CD8-positive, alpha-beta memory T cell (primary cell): ENCODE measurements around the gene AASS. TPM values are rescaled to one million over a fixed set of nuclear protein-coding genes. Genes with fewer than 3 reads are reported as not detected.

Experiments used
- CTCF ChIA-PET: fragments of 350-600 bp; sonication (Branson Sonifier 250); formaldehyde crosslinking; loops from one replicate; lab custom pipeline; 2021; ENCODE audit warnings: antibody characterized with exemption; lab: Charles Lee
- POLR2A ChIA-PET: fragments of 350-600 bp; sonication (Branson Sonifier 250); formaldehyde crosslinking; loops from one replicate; lab custom pipeline; 2021; ENCODE audit warnings: antibody characterized with exemption; lab: Charles Lee
- DNase-seq, 5 donors: peaks; one replicate each; pipeline versions ENCODE4 v3.0.0 to v3.0.0-alpha.2; 2020 to 2022; ENCODE audit warnings: mixed read lengths in 1 of 5
- H3K27ac ChIP-seq: one replicate; pipeline ENCODE4 v1.7.0; 2013; ENCODE audit warnings: low read depth, mild to moderate bottlenecking, low read length, moderate library complexity
- H3K27me3 ChIP-seq: 2 replicates; pipeline ENCODE4 v1.7.0; 2013; ENCODE audit warnings: low read length, mild to moderate bottlenecking; ENCODE audit not compliant: insufficient read depth, poor library complexity, severe bottlenecking
- H3K36me3 ChIP-seq: 2 replicates; pipeline ENCODE4 v1.7.0; 2013; ENCODE audit warnings: mild to moderate bottlenecking, low read length, moderate library complexity; ENCODE audit not compliant: insufficient read depth
- H3K4me1 ChIP-seq: 2 replicates; pipeline ENCODE4 v1.7.0; 2013; ENCODE audit warnings: mild to moderate bottlenecking, low read length, moderate library complexity; ENCODE audit not compliant: insufficient read depth
- H3K4me3 ChIP-seq: 2 replicates; pipeline ENCODE4 v1.7.0; 2013; ENCODE audit warnings: mild to moderate bottlenecking, low read length
- H3K9me3 ChIP-seq: 2 replicates; pipeline ENCODE4 v1.7.0; 2013; ENCODE audit warnings: mild to moderate bottlenecking, low read length
- H3K27ac Mint-ChIP-seq, 8 donors: one replicate each; pipeline ENCODE4 v1.8.0; 2020 to 2021; ENCODE audit warnings: mixed read lengths in 8 of 8, mild to moderate bottlenecking in 6 of 8, inconsistent platforms in 3 of 8, moderate library complexity in 3 of 8
- H3K27me3 Mint-ChIP-seq, 2 donors: one replicate each; pipeline ENCODE4 v1.8.0; 2020 to 2021; ENCODE audit warnings: mixed read lengths in 2 of 2, mild to moderate bottlenecking in 1 of 2, moderate library complexity in 1 of 2
- H3K36me3 Mint-ChIP-seq, 3 donors: one replicate each; pipeline ENCODE4 v1.8.0; 2020 to 2021; ENCODE audit warnings: mixed read lengths in 3 of 3, inconsistent platforms in 1 of 3, mild to moderate bottlenecking in 1 of 3
- H3K4me1 Mint-ChIP-seq, 3 donors: one replicate each; pipeline ENCODE4 v1.8.0; 2020 to 2021; ENCODE audit warnings: mixed read lengths in 3 of 3, inconsistent platforms in 1 of 3, mild to moderate bottlenecking in 1 of 3
- H3K4me3 Mint-ChIP-seq, 7 donors: one replicate each; pipeline ENCODE4 v1.8.0; 2020 to 2021; ENCODE audit warnings: mixed read lengths in 7 of 7, mild to moderate bottlenecking in 6 of 7, moderate library complexity in 4 of 7, inconsistent platforms in 2 of 7
- H3K9me3 Mint-ChIP-seq, 5 donors: one replicate each; pipeline ENCODE4 v1.8.0; 2020 to 2022; ENCODE audit warnings: mixed read lengths in 5 of 5, mild to moderate bottlenecking in 3 of 5, moderate library complexity in 2 of 5, inconsistent platforms in 1 of 5
- polyA plus RNA-seq: library from polyadenylated mRNA; unstranded; fragments of 300-500 nt; fragmentation: Illumina TruSeq; gene quantifications from one replicate; pipeline ENCODE4 v1.2.3, GENCODE V29; 2021
- total RNA-seq, 2 experiments: library from RNA; stranded (reverse); gene quantifications; one replicate each; pipeline ENCODE4 v1.2.3, GENCODE V29; 2021

AASS gene
- total and polyA plus RNA-seq, 3 experiments from 2014 or later: 1.6 to 2.1 (median 2.0) TPM

- ChIA-PET CTCF (no interaction called here), POLR2A (no interaction called here)
- H3K4me3 Mint-ChIP-seq: no peak overlapping the region
- H3K27ac Mint-ChIP-seq: no peak overlapping the region
- H3K9me3 ChIP-seq: peaks cover 3% of the 10 kb centered on the region
- DNase-seq: no peak
- H3K4me3 ChIP-seq: no peak overlapping the region
- H3K27me3 ChIP-seq: no peaks in the 10 kb centered on the region
- peaks cover 2 to 25% (median 9%) of the 10 kb centered on the region in 3 donors for H3K36me3 Mint-ChIP-seq
- H3K27me3 Mint-ChIP-seq: peaks cover 0 to 2% of the 10 kb centered on the region in 2 donors
- H3K4me1 Mint-ChIP-seq: no peaks in the 10 kb centered on the region
- no peaks in the 10 kb centered on the region for H3K36me3 ChIP-seq
- peaks cover 22 to 54% (median 34%) of the 10 kb centered on the region in 5 donors for H3K9me3 Mint-ChIP-seq
- no peaks in the 10 kb centered on the region for H3K4me1 ChIP-seq
- no peak overlapping the region for H3K27ac ChIP-seq
Observed at GRCh38 chr7:122103064-122103463, 41.0 kb downstream of the AASS start.

- H3K27me3 Mint-ChIP-seq: peaks cover 0 to 2% of the 10 kb centered on the region in 2 donors
- no peaks in the 10 kb centered on the region for H3K27me3 ChIP-seq
- CTCF ChIA-PET: no interaction called here
- POLR2A ChIA-PET: no interaction called here
- no peaks in the 10 kb centered on the region for H3K4me1 Mint-ChIP-seq
- H3K27ac Mint-ChIP-seq: no peak overlapping the region
- peaks cover 2 to 10% (median 6%) of the 10 kb centered on the region in 3 donors for H3K36me3 Mint-ChIP-seq
- H3K4me3 Mint-ChIP-seq: no peak overlapping the region
- H3K4me3 ChIP-seq: no peak overlapping the region
- peaks cover 19 to 39% (median 24%) of the 10 kb centered on the region in 5 donors for H3K9me3 Mint-ChIP-seq
- no peaks in the 10 kb centered on the region for H3K36me3 ChIP-seq
- peaks cover 3% of the 10 kb centered on the region for H3K9me3 ChIP-seq
- DNase-seq: no peak
- no peaks in the 10 kb centered on the region for H3K4me1 ChIP-seq
- no peak overlapping the region for H3K27ac ChIP-seq
Observed at GRCh38 chr7:122100021-122100420, 44.0 kb downstream of the AASS start.

- no peaks in the 10 kb centered on the region for H3K4me1 ChIP-seq
- no peaks in the 10 kb centered on the region for H3K36me3 ChIP-seq
- H3K4me3 Mint-ChIP-seq: no peak overlapping the region
- no peaks in the 10 kb centered on the region for H3K27me3 ChIP-seq
- no peaks in the 10 kb centered on the region for H3K27me3 Mint-ChIP-seq
- peaks cover 0 to 5% (median 2%) of the 10 kb centered on the region in 5 donors for H3K9me3 Mint-ChIP-seq
- H3K36me3 Mint-ChIP-seq: no peaks in the 10 kb centered on the region
- POLR2A ChIA-PET: no interaction called here
- CTCF ChIA-PET: no interaction called here
- H3K4me1 Mint-ChIP-seq: no peaks in the 10 kb centered on the region
- no peak overlapping the region for H3K27ac ChIP-seq
- H3K4me3 ChIP-seq: no peak overlapping the region
- DNase-seq: no peak
- no peak overlapping the region for H3K27ac Mint-ChIP-seq
- no peaks in the 10 kb centered on the region for H3K9me3 ChIP-seq
Observed at GRCh38 chr7:122095642-122096041, 48.4 kb downstream of the AASS start.

- Mint-ChIP-seq H3K9me3 (peaks cover 0 to 4% (median 0%) of the 10 kb centered on the region in 5 donors), H3K4me1 (no peaks in the 10 kb centered on the region), H3K36me3 (no peaks in the 10 kb centered on the region), H3K4me3 (no peak overlapping the region), H3K27me3 (no peaks in the 10 kb centered on the region), H3K27ac (no peak overlapping the region)
- ChIA-PET POLR2A (no interaction called here), CTCF (no interaction called here)
- Histone ChIP-seq H3K4me3 (no peak overlapping the region), H3K9me3 (no peaks in the 10 kb centered on the region), H3K36me3 (no peaks in the 10 kb centered on the region), H3K27ac (no peak overlapping the region), H3K4me1 (no peaks in the 10 kb centered on the region), H3K27me3 (no peaks in the 10 kb centered on the region)
- DNase-seq: no peak
Observed at GRCh38 chr7:122094549-122094948, 49.5 kb downstream of the AASS start.

GRCh38 chr7:122092964-122093797 lies 50.9 kb downstream of the AASS start:
- no peak overlapping the region for H3K27ac ChIP-seq
- no peaks in the 10 kb centered on the region for H3K4me1 Mint-ChIP-seq
- peak; percentile 2 to 58 (median 20) for DNase-seq
- H3K4me3 Mint-ChIP-seq: no peak overlapping the region
- POLR2A ChIA-PET: no interaction called here
- no peaks in the 10 kb centered on the region for H3K27me3 ChIP-seq
- H3K36me3 Mint-ChIP-seq: no peaks in the 10 kb centered on the region
- peaks cover 0 to 3% (median 0%) of the 10 kb centered on the region in 5 donors for H3K9me3 Mint-ChIP-seq
- H3K9me3 ChIP-seq: no peaks in the 10 kb centered on the region
- H3K4me3 ChIP-seq: no peak overlapping the region
- CTCF ChIA-PET: interaction anchor here (1.0 to 1.3 kb wide), 2 partner anchors 61 to 435 kb away, joined by 3 read pairs; no protein-coding TSS in a partner anchor
- H3K36me3 ChIP-seq: no peaks in the 10 kb centered on the region
- no peaks in the 10 kb centered on the region for H3K4me1 ChIP-seq
- no peaks in the 10 kb centered on the region for H3K27me3 Mint-ChIP-seq
- H3K27ac Mint-ChIP-seq: peak overlapping the region in 1 of 8 donors; percentile 60

- Mint-ChIP-seq H3K36me3 (peaks cover 0 to 6% (median 2%) of the 10 kb centered on the region in 3 donors), H3K27me3 (no peaks in the 10 kb centered on the region), H3K4me1 (no peaks in the 10 kb centered on the region), H3K4me3 (no peak overlapping the region), H3K27ac (no peak overlapping the region), H3K9me3 (peaks cover 0 to 5% (median 0%) of the 10 kb centered on the region in 5 donors)
- Histone ChIP-seq H3K27me3 (no peaks in the 10 kb centered on the region), H3K4me3 (no peak overlapping the region), H3K4me1 (no peaks in the 10 kb centered on the region), H3K9me3 (no peaks in the 10 kb centered on the region), H3K36me3 (no peaks in the 10 kb centered on the region), H3K27ac (no peak overlapping the region)
- DNase-seq: no peak
- CTCF ChIA-PET: no interaction called here
- POLR2A ChIA-PET: no interaction called here
Observed at GRCh38 chr7:122082670-122083069, 61.4 kb downstream of the AASS start.

GRCh38 chr7:122082160-122082559 lies 61.9 kb downstream of the AASS start:
- Histone ChIP-seq H3K9me3 (no peaks in the 10 kb centered on the region), H3K27me3 (no peaks in the 10 kb centered on the region), H3K27ac (no peak overlapping the region), H3K4me3 (no peak overlapping the region), H3K4me1 (no peaks in the 10 kb centered on the region), H3K36me3 (no peaks in the 10 kb centered on the region)
- H3K4me1 Mint-ChIP-seq: no peaks in the 10 kb centered on the region
- ChIA-PET POLR2A (no interaction called here), CTCF (no interaction called here)
- no peaks in the 10 kb centered on the region for H3K27me3 Mint-ChIP-seq
- peaks cover 0 to 5% (median 0%) of the 10 kb centered on the region in 5 donors for H3K9me3 Mint-ChIP-seq
- no peak for DNase-seq
- peaks cover 0 to 6% (median 2%) of the 10 kb centered on the region in 3 donors for H3K36me3 Mint-ChIP-seq
- H3K27ac Mint-ChIP-seq: no peak overlapping the region
- no peak overlapping the region for H3K4me3 Mint-ChIP-seq

- H3K27ac Mint-ChIP-seq: no peak overlapping the region
- CTCF ChIA-PET: no interaction called here
- H3K27ac ChIP-seq: no peak overlapping the region
- H3K4me1 ChIP-seq: no peaks in the 10 kb centered on the region
- no peak for DNase-seq
- H3K4me3 Mint-ChIP-seq: no peak overlapping the region
- H3K27me3 Mint-ChIP-seq: peaks cover 0 to 1% of the 10 kb centered on the region in 2 donors
- POLR2A ChIA-PET: no interaction called here
- H3K9me3 ChIP-seq: no peaks in the 10 kb centered on the region
- H3K9me3 Mint-ChIP-seq: peaks cover 0 to 9% (median 0%) of the 10 kb centered on the region in 5 donors
- H3K36me3 Mint-ChIP-seq: peaks cover 0 to 8% (median 6%) of the 10 kb centered on the region in 3 donors
- no peaks in the 10 kb centered on the region for H3K27me3 ChIP-seq
- H3K4me3 ChIP-seq: no peak overlapping the region
- no peaks in the 10 kb centered on the region for H3K4me1 Mint-ChIP-seq
- no peaks in the 10 kb centered on the region for H3K36me3 ChIP-seq
Observed at GRCh38 chr7:122073635-122074034, 70.4 kb downstream of the AASS start.
